ENCODE measurements around the gene TACC3.

Gene TACC3

GRCh38 chr4:1761130-1761689, 39.9 kb downstream of the TACC3 start:
- DNase-seq = no peak

DNA sequence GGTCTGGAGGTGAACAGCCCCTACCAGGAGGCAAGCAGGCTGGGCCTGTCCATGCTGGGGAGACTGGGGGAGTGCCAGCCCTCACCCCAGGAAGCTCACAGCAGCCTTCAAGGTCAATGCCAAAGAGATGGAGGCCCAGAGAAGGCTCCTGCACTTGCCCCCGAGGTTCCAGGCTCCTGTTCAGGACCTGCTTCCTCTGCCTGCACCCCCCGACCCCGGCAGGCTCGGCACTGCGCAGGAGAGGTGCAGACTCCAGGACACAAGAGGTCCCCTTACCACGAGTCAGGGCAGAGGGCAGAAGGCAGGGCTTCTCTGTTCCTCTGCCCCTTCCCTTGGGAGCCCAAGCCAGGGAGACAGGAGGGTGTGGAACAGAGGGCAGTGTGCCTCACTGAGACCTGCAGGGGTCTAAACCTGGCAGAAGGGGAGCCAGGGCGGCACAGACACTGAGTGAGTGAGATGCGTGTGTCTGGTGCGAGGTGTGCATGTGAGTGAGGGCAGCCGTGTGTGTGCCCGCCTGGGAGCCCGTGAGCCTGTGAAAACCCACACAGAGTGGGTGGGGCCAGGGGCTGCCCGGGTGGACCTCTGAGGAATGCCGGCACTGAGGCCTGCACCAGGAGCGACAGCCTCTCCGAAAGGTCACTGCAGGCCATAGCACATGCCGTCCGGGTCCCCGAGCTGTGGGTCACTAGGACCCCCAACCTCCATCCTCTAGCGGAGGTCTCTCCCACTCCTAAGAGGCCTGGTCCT, 41.1 kb downstream of the TACC3 start:
- DNase-seq = no peak

DNA sequence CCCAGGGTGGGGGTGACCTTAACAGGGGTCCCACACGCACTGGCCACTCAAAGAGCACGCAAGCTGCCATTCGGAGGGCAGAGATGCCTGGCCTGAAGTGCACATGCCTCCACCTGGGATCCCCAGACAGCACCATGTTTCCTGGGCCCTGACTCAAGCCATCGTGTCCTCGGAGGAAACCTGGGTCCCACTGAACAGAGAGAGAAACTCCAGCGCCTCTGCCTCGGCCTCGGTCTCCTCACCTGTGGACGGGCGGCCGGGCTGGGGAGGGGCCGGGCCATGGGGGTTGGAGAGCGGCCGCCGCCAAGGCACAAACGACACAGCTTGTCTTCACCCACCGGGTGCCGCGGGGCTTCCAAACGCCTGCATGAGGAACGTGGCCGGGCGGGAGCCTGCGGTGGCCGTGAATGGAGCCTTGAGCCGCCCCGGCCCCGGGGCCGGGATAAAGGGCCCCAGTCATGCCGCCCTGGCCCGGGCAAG, 41.8 kb downstream of the TACC3 start:
- no peak for DNase-seq

DNA sequence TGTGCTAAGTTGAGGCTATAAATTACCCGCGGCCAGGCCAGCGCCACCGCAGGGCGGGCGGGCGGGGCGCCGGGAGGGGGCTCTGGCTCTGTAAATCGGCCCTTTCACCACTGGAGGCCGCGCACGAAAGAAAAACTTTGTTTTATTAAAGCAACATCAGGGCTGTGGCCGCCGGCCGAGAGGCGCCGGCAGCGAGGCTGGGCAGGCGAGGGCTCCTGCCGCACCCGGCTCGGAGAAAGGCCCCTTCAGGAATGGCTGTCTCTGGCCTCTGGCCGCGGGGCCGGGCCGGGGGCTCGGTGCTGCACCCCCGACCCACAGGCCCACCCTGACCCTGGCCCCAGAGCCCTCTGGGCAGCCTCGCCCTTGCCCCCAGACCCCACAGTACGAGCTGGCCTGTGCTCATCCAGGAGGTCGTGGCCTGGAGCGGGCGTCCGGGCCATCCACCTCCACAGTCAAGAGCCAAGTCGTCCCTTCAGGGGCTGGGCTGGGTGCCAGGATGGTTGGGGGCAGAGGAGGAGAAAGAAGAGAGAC, 42.3 kb downstream of the TACC3 start:
- peak; percentile 59 for DNase-seq

DNA sequence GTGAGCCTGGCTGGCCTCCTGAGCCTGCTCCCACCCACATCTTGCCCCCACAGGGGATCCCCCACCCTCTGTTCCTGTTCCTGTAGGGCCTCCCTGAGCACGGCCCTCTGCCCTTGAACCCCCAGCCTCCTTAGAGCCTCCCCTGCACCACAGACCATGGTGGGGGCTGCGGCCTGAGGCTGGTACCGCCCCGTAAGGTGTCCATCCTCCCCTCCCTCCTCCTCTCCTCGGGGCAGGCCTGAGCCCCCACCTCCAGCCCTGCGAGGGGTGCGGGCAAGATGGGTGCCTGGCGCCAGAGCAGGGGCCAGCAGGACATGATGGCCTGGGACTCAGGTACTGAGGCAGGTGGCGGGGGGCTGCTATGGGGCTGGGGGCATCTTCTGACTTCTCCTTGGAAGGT, 43.3 kb downstream of the TACC3 start:
- no peak for DNase-seq

DNA sequence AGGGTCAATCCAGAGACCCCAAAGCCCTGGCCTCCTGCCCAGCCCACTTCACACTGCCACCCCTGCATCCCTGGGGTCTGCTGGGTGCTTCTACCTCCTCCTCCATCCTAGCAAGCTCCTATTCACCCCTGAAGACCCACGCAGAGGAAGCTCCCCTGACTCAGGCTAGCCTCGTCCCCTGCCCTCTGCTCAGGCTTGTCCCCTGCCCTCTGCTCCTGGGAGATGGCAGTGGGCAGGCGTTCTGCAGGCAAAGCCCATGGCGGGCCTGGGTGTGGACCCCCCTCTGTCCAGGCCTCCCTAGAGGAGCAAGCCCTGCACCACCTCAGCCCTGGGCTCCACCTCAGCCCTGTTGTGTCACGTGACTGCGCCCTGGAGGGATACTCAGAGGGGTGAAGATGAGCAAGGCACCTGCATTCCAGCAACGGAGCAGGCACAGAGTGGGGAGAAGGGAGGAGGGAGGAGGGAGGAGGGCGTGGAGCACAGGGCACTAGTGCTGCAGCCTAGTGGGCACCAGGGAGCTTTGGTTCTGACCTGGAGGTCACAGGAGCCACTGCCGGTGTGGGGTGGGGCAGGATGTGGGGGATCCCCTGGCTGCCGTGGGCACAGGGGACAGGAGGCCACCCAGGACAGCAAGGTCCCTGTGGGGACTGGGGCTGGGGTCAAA, 44.2 kb downstream of the TACC3 start:
- DNase-seq = no peak

DNA sequence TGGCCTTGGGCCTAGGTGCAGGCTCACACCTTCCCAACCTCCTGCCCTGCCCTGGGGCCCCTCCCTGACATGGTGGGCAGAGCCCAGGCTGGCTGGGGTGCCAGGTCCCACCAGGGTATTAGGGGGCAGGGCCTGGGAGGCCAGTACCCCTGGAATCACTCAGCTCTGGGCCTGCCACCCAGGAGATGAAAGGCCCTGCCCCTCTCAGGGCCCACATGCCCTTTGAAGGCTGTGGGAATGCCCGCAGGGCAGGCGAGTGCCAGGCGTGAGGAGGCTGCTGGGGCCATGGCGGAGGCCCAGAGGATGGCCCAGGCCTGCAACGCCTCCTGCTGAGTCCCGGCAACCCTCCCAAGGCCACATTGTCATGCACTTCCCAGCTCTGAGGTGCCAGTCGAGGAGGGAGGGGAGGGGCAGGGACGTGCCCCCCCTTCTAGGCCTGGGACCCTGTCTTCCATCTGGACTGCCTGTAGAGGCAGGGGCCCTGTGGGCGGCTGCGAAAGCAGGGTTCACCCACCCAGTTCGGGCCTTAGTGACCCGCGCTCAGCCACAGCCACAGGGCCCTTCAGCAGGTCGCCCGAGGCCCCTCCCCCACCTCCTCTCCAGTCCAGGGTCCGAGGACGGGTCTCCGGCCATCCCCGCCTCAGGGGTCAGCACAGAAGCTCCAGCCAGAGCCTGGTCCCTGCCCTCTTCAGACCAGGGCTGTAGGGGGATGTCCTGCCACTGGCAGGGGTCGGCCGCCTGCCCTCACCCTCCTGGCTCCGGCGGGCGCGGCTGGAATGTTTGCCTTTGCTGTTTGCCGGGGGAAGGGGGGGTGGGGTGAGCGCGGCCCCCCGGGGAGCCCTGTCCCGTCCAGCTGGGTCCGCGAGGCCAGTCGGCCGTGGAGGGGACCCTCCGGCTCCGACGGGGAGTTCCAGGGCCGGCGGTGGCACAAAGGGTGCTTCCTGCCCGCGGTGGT, 45.1 kb downstream of the TACC3 start:
- no peak for DNase-seq

- no peak for DNase-seq
Measured at GRCh38 chr4:1767061-1767769, 45.9 kb downstream of the TACC3 start.

DNA sequence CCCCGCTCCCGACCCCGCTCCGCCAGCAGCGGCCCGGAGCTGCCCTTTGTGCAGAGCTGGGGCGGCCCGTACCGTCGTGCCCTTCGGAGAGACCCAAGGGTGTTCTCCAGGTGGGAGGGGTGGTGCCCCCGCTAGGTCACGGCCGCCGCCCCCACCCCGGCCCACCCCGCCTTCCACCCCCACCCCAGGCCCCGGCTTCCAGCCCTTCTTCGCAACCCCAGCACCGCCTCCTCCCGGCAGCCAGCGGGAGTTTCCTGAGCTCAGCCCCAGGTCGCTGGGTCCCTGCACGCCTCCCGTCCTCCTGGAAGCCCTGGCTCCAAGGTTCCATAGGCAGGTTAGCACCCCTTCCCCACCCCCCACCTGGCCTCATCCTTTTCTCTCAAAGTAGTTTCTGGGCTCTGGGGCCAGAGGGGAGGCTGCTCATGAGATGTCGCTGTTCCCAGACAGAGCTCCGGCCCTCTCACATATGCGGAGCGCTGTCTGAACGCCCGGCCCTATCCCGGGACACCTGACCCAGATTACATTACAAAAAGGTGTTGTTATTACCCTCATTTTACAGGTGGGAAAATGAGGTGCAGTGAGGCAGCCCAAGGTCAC, 46.5 kb downstream of the TACC3 start:
- peak; percentile 40 for DNase-seq

DNA sequence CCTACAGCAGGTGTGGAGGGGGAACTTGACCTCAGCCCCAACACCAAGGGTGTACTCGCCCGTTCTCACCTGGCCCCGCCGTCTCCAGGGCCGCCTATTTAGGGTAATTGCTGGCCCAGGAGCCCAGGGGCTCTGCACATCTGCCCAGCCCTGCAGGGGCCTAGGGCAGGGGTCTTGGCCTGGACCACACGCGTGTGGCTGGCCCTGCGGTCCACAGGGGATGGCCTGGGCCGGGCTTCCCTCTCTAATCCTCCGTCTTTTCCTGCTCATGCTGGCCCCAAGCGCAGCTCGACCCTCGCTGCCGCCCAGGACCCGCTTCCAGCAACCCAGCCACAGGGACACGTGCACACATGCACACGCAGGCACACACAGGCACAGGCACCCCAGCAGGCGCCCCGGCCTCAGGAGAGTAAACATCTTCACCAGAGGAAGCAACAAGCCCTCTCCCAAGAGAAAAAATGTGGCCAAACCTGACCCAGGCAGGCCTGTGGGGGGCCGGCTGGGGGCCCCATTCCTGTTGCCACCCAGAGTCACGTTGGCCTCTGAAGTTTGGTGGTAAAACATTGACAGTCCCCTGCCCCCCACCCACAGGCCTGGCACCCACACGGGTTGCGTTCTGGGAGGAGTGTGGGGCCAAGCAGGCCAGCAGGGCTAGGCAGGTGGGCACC, 47.2 kb downstream of the TACC3 start:
- DNase-seq = no peak

- DNase-seq = no peak
Measured at GRCh38 chr4:1769692-1770091, 48.4 kb downstream of the TACC3 start.

GRCh38 chr4:1770245-1770644, 48.9 kb downstream of the TACC3 start:
- DNase-seq = no peak

- no peak for DNase-seq
Measured at GRCh38 chr4:1770791-1771231, 49.5 kb downstream of the TACC3 start.

- no peak for DNase-seq
Measured at GRCh38 chr4:1771555-1772305, 50.4 kb downstream of the TACC3 start.

DNA sequence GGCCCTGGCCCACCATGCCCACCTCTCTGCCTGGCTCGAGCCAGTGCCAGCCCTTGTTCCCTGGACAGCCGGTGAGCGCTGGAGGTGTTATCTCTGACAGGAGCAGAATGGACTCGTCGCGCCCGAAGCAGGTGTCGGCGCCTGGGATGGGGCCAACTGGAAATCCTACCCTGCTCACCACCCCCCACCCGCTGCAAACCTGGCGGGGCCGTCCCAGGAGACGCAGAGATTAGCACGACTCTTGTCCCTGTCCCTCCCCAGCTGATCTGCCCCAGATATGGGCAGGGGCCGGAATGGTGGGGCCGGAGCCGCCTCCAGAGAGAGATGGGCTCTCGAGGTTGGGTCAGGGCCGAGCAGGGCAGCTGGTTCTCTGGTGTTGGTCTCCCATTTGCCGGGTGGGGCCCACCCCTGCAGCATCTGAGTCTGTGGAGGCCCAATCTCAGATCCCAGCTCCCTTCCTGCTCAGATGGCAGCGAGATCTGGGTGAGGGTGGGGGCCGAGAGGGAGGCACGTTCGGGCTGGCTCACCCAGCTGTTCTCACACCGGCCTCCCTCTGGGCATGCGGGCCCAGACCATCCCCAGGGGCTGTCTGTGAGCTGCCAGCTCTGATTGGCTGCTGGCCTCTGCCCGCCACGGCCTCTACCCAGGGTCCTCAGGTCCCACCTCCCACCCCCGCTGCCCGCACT, 51.7 kb downstream of the TACC3 start:
- no peak for DNase-seq

GRCh38 chr4:1773754-1774153, 52.4 kb downstream of the TACC3 start:
- DNase-seq = no peak

DNA sequence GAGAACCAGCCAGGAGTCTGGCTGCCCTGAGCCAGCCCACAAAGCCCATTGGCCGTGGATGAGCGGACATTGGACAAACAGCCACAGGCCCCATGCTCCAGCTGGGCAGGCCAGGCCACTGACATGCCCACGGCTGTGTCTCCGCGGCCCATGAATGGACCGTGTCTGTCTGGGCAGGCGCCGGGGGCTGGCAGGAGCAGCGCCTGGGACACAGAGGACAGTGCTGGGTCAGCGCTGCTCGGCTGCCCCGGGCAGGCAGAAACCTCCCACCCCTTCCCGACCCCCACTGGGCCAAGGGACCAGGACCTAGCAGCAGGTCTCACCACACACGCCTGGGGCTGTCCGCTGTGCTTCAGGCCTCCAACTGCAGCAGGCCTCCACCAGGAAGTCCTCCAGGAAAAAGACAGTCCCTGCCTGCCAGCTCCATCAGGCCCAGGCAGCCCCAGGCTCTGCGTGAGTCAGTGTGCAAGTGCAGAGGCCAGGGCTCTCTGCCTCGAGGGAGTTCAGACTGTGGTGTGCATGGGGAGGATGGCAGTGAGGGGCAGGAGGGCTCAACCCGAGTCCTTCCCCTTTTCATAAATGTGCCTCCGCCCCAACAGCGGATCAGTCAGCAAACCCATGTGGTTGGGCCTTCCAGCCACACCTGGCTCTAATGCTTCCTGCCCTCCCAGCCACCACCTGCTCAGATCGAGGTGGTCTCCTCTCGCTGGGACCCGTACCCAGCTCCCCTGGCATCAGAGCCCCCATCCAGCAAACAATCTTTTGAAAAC, 54.6 kb downstream of the TACC3 start:
- DNase-seq = peak; percentile 26

- no peak for DNase-seq
Measured at GRCh38 chr4:1776521-1777161, 55.3 kb downstream of the TACC3 start.
